AG09319 (cell line): ENCODE results near the gene NLRX1.
"Not testable (repeated sequence)": the region's sequence is repeated elsewhere in the genome, so short reads cannot be mapped to it uniquely, and the experiment has no call there.

Experiments used
- DNase-seq: peaks from one replicate; pipeline ENCODE4 v3.0.0-alpha.2; 2010; ENCODE audit warnings: low read depth; ENCODE audit errors: extremely low read depth
- CTCF ChIP-seq: IDR thresholded peaks from 2 replicates; pipeline ENCODE4 v1.5.1; 2011; ENCODE audit warnings: low read depth, mild to moderate bottlenecking, inconsistent platforms, low read length, moderate library complexity

Gene NLRX1

GRCh38 chr11:119155733-119156492 lies 12.6 kb upstream of the NLRX1 start:
- no peak for DNase-seq
- peak; percentile 13 for TF ChIP-seq CTCF

DNA sequence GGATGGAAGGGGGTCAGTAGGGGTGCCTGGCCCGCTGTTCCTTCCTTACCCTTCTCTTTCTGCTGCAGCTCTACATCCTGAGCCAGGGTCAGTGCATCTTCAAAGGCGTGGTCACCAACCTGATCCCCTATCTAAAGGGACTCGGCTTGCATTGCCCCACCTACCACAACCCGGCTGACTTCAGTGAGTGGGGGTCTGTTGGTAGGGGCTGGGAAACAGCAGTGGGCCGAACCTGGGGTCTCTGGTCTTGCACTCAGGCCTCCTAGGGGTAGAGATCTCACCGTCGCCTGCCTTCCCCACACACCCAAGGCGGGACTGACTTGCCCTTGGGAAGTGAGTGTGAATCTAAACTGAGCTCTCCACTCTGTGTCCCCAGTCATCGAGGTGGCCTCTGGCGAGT lies 12.0 kb upstream of the NLRX1 start:
- no peak for DNase-seq
- TF ChIP-seq CTCF: no peak

GRCh38 chr11:119157063-119157462 lies 11.5 kb upstream of the NLRX1 start:
- no peak for TF ChIP-seq CTCF
- DNase-seq: no peak

DNA sequence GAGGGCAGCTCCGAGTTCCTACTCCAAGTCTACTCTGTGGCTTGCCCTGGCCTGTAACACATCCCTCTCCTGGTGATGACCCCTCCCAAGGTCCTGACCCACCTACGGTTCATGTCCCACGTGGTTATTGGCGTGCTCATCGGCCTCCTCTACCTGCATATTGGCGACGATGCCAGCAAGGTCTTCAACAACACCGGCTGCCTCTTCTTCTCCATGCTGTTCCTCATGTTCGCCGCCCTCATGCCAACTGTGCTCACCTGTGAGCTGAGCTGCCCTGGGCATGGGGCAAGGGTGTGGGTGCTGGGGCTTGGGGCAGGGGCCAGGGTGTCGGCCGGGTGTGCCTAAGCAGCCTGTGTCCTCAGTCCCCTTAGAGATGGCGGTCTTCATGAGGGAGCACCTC lies 10.1 kb upstream of the NLRX1 start:
- TF ChIP-seq CTCF: no peak
- DNase-seq: no peak

GRCh38 chr11:119160151-119160550 lies 8.4 kb upstream of the NLRX1 start:
- TF ChIP-seq CTCF: no peak

GRCh38 chr11:119161871-119162270 lies 6.7 kb upstream of the NLRX1 start:
- no peak for TF ChIP-seq CTCF
- no peak for DNase-seq

More at GRCh38 chr11:119160151-119160550, 8.4 kb upstream of the NLRX1 start:
- no peak for DNase-seq

- no peak for DNase-seq
- TF ChIP-seq CTCF: no peak
Observed at GRCh38 chr11:119166368-119167076, 2.0 kb upstream of the NLRX1 start.

GRCh38 chr11:119167077-119167458 lies 1.5 kb upstream of the NLRX1 start:
- DNase-seq: not testable (repeated sequence)
